ENCODE data around the gene TUSC2. TPM values are rescaled to one million over a fixed set of nuclear protein-coding genes. Genes with fewer than 3 reads are reported as not detected.

Gene TUSC2
- total and polyA plus RNA-seq, 2 of the 13 experiments (the other 11 are each of a cell fraction or from before 2014, with no cell fraction given) = 36.7 to 39.1 TPM

GRCh38 chr3:50321336-50322114 lies 6.5 kb downstream of the TUSC2 start (continued):
- TF ChIP-seq FOXP1 (IDR thresholded peaks at IDR 0.05) (no peak), FOXP1 (CRISPR knock-in tag; IDR thresholded peaks at IDR 0.05) (no peak), HINFP (CRISPR knock-in tag; IDR thresholded peaks at IDR 0.05; ENCODE audit: low read depth) (no peak; the same call in 1 of the 2 replicates), ADNP (CRISPR knock-in tag; IDR thresholded peaks at IDR 0.05) (0 out of 2 replicates have a peak, but pooled peaks have one; percentile 6), TOE1 (CRISPR knock-in tag; IDR thresholded peaks at IDR 0.05) (peak; percentile 38; the same call in 1 of the 2 replicates), PHF8 (CRISPR knock-in tag; IDR thresholded peaks at IDR 0.05) (peak; percentile 48), KDM3A (CRISPR knock-in tag; IDR thresholded peaks at IDR 0.05; ENCODE audit: low read depth) (no peak; the same call in 1 of the 2 replicates), MXD3 (CRISPR knock-in tag; IDR thresholded peaks at IDR 0.05) (no peak), ZNF121 (CRISPR knock-in tag; IDR thresholded peaks at IDR 0.05) (no peak), ATF7 (IDR thresholded peaks at IDR 0.05) (peak; percentile 81), ATF7 (CRISPR knock-in tag; IDR thresholded peaks at IDR 0.05) (no peak)
- TF ChIP-seq, protein P1, sequence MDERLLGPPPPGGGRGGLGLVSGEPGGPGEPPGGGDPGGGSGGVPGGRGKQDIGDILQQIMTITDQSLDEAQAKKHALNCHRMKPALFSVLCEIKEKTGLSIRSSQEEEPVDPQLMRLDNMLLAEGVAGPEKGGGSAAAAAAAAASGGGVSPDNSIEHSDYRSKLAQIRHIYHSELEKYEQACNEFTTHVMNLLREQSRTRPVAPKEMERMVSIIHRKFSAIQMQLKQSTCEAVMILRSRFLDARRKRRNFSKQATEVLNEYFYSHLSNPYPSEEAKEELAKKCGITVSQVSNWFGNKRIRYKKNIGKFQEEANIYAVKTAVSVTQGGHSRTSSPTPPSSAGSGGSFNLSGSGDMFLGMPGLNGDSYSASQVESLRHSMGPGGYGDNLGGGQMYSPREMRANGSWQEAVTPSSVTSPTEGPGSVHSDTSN (CRISPR knock-in tag; IDR thresholded peaks at IDR 0.05) = no peak
- TF ChIP-seq, protein P2, sequence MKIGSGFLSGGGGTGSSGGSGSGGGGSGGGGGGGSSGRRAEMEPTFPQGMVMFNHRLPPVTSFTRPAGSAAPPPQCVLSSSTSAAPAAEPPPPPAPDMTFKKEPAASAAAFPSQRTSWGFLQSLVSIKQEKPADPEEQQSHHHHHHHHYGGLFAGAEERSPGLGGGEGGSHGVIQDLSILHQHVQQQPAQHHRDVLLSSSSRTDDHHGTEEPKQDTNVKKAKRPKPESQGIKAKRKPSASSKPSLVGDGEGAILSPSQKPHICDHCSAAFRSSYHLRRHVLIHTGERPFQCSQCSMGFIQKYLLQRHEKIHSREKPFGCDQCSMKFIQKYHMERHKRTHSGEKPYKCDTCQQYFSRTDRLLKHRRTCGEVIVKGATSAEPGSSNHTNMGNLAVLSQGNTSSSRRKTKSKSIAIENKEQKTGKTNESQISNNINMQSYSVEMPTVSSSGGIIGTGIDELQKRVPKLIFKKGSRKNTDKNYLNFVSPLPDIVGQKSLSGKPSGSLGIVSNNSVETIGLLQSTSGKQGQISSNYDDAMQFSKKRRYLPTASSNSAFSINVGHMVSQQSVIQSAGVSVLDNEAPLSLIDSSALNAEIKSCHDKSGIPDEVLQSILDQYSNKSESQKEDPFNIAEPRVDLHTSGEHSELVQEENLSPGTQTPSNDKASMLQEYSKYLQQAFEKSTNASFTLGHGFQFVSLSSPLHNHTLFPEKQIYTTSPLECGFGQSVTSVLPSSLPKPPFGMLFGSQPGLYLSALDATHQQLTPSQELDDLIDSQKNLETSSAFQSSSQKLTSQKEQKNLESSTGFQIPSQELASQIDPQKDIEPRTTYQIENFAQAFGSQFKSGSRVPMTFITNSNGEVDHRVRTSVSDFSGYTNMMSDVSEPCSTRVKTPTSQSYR (CRISPR knock-in tag; IDR thresholded peaks at IDR 0.05; ENCODE audit: borderline replicate concordance) = peak; percentile 50; the same call in 1 of the 2 replicates
- TF ChIP-seq, protein P3, sequence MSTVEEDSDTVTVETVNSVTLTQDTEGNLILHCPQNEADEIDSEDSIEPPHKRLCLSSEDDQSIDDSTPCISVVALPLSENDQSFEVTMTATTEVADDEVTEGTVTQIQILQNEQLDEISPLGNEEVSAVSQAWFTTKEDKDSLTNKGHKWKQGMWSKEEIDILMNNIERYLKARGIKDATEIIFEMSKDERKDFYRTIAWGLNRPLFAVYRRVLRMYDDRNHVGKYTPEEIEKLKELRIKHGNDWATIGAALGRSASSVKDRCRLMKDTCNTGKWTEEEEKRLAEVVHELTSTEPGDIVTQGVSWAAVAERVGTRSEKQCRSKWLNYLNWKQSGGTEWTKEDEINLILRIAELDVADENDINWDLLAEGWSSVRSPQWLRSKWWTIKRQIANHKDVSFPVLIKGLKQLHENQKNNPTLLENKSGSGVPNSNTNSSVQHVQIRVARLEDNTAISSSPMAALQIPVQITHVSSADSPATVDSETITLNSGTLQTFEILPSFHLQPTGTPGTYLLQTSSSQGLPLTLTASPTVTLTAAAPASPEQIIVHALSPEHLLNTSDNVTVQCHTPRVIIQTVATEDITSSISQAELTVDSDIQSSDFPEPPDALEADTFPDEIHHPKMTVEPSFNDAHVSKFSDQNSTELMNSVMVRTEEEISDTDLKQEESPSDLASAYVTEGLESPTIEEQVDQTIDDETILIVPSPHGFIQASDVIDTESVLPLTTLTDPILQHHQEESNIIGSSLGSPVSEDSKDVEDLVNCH (CRISPR knock-in tag; IDR thresholded peaks at IDR 0.05) = no peak
- TF ChIP-seq, protein P4, sequence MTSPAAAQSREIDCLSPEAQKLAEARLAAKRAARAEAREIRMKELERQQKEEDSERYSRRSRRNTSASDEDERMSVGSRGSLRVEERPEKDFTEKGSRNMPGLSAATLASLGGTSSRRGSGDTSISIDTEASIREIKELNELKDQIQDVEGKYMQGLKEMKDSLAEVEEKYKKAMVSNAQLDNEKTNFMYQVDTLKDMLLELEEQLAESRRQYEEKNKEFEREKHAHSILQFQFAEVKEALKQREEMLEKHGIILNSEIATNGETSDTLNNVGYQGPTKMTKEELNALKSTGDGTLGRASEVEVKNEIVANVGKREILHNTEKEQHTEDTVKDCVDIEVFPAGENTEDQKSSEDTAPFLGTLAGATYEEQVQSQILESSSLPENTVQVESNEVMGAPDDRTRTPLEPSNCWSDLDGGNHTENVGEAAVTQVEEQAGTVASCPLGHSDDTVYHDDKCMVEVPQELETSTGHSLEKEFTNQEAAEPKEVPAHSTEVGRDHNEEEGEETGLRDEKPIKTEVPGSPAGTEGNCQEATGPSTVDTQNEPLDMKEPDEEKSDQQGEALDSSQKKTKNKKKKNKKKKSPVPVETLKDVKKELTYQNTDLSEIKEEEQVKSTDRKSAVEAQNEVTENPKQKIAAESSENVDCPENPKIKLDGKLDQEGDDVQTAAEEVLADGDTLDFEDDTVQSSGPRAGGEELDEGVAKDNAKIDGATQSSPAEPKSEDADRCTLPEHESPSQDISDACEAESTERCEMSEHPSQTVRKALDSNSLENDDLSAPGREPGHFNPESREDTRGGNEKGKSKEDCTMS (CRISPR knock-in tag; conservative IDR thresholded peaks at IDR 0.05) = no peak

Data from HepG2 (cell line).